Loucy (cell line): ENCODE measurements around the gene RPRD2.

Source experiments
- EZH2phosphoT487 ChIP-seq: fragments of 200-600 bp; IDR thresholded peaks from 2 replicates; pipeline ENCODE4 v1.6.1; 2018; ENCODE audit warnings: antibody characterized with exemption, mild to moderate bottlenecking, moderate library complexity, borderline replicate concordance
- TF ChIP-seq, protein P1 (sequence below): fragments of 200-600 bp; sonication (generic); conservative IDR thresholded peaks from 2 replicates; pipeline ENCODE4 v1.5.1; 2014; ENCODE audit warnings: mild to moderate bottlenecking, antibody characterized with exemption, low read length

DNA sequence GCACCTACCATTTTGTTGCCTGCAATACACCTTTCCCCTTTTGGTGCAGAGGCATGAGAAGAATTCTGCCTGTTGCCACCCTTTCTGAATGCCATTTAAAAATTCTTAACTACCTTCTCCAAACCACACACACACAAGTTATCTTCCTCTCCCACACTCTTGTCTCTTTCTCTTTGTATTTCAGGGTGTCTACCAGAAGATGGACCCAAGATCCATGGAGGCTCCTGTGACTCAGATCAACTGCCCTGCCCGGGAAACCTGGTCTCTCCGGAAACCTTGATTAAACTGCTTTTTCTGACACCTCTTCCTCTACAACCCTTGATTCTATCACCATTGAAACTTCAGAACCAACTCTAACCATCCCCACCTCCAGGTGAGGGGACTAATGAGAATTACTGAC, 120.9 kb downstream of the RPRD2 start:
- TF ChIP-seq, protein P1, sequence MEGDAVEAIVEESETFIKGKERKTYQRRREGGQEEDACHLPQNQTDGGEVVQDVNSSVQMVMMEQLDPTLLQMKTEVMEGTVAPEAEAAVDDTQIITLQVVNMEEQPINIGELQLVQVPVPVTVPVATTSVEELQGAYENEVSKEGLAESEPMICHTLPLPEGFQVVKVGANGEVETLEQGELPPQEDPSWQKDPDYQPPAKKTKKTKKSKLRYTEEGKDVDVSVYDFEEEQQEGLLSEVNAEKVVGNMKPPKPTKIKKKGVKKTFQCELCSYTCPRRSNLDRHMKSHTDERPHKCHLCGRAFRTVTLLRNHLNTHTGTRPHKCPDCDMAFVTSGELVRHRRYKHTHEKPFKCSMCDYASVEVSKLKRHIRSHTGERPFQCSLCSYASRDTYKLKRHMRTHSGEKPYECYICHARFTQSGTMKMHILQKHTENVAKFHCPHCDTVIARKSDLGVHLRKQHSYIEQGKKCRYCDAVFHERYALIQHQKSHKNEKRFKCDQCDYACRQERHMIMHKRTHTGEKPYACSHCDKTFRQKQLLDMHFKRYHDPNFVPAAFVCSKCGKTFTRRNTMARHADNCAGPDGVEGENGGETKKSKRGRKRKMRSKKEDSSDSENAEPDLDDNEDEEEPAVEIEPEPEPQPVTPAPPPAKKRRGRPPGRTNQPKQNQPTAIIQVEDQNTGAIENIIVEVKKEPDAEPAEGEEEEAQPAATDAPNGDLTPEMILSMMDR = peak; percentile 26
- TF ChIP-seq EZH2phosphoT487 = no peak
